Thyroid gland (tissue), 4 donors: Measurements from ENCODE around the gene NTPCR.

Experiments
- CTCF ChIP-seq, 6 experiments: fragments of 200-600 bp in 3 of 6; fragments of 450-650 bp in 3 of 6; sonication (generic) in 3 of 6; IDR thresholded peaks; one replicate each; pipeline ENCODE4 v1.5.1; 2016 to 2019; ENCODE audit warnings: antibody characterized with exemption in 6 of 6, mild to moderate bottlenecking in 2 of 6, inconsistent platforms in 1 of 6, moderate library complexity in 1 of 6
- POLR2A ChIP-seq, 2 donors: fragments of 450-650 bp; IDR thresholded peaks; one replicate each; pipeline ENCODE4 v1.6.1; 2017; ENCODE audit warnings: antibody characterized with exemption in 2 of 2, mild to moderate bottlenecking in 2 of 2, moderate library complexity in 1 of 2

DNA sequence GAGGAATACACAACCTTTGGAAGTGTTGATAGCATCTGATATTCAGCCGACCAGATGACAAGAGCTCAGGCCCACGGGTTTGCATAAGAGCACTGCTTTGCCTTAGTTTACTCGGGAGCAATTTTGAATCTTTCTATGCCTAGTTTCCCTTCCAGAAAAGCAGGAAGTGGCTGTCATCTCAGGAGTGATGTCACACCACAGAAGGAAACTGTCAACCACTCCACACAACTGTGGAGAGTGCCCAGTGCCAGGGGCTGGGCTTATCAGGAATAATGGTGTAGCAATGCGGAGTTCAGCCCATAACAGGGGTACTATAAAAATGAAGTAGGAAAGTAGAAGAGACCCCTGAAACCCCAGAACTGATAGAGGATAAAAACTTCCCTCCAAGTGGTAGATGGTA is 28.4 kb downstream of the NTPCR start:
- no peak for TF ChIP-seq CTCF (IDR thresholded peaks at IDR 0.05)
- TF ChIP-seq POLR2A (IDR thresholded peaks at IDR 0.05): no peak
